Measurements from ENCODE around the gene RBM25.
A peak's percentile ranks its signal among the peaks of the same experiment; 100 is the strongest.
"Not testable (repeated sequence)": the region's sequence is repeated elsewhere in the genome, so short reads cannot be mapped to it uniquely, and the experiment has no call there.

RBM25 gene

GRCh38 chr14:73168691-73169090 is 110.4 kb downstream of the RBM25 start:
- DNase-seq (ENCODE audit: low read depth in 2 of 2), result no peak

DNA sequence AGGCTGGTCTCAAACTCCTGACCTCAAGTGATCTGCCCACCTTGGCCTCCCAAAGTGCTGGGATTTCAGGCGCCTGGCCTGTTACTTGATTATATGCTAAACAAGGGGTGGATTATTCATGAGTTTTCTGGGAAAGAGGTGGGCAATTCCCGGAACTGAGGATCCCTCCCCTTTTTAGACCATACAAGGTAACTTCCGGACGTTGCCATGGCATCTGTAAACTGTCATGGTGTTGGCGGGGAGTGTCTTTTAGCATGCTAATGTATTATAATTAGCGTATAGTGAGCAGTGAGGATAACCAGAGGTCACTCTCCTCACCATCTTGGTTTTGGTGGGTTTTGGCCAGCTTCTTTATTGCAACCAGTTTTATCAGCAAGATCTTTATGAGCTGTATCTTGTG is 111.5 kb downstream of the RBM25 start:
- DNase-seq (ENCODE audit: low read depth in 2 of 2), result not testable (repeated sequence)

GRCh38 chr14:73170686-73171085 is 112.4 kb downstream of the RBM25 start:
- DNase-seq (ENCODE audit: low read depth in 2 of 2), result no peak

DNA sequence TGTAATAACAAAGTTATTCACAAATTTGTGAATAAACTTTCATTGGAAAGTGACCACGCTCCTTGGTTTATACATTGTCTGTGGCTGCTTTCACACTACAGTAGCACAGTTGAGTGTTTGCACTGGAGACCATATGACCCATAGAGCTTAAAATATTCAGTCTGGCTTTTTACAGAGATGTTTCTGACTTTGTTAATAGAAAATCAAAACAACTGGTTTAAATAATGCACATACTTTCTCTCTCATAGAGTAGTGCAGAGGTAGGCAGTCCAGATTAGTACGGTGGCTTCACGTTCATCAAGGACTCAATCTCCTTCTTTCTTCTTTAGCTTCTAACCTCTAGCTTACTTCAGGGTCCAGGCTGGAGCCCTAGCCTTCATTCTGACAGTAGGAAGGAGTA is 114.2 kb downstream of the RBM25 start:
- DNase-seq (ENCODE audit: low read depth in 2 of 2), result no peak

GRCh38 chr14:73173092-73173735 is 114.9 kb downstream of the RBM25 start:
- peak; percentile 20 to 24 for DNase-seq (ENCODE audit: low read depth in 2 of 2)

Measured in fibroblast of skin of left quadriceps (primary cell).